Lung (tissue), 12 donors: ENCODE results near the gene DNLZ. TPM values are rescaled to one million over a fixed set of nuclear protein-coding genes. Genes with fewer than 3 reads are reported as not detected.
A peak's percentile ranks its signal among the peaks of the same experiment; 100 is the strongest.

Experiments
- ATAC-seq: fragments of 200-7000 bp; cut with Tn5 transposase; one replicate; pipeline ENCODE4 v1.9.1; 2020; ENCODE audit warnings: moderate number of reproducible peaks; ENCODE audit not compliant: insufficient read depth, low FRiP score
- DNase-seq, 3 donors: peaks; one replicate each; pipeline ENCODE4 v3.0.0-alpha.2; 2013 to 2017
- H3K27ac ChIP-seq, 2 donors: one replicate each; pipeline ENCODE4 v1.5.1; 2013; ENCODE audit warnings: mild to moderate bottlenecking in 2 of 2, moderate library complexity in 2 of 2, control low read depth in 1 of 2, inconsistent platforms in 1 of 2, low read depth in 1 of 2, low read length in 1 of 2
- H3K27me3 ChIP-seq, 3 donors: one replicate each; pipeline ENCODE4 v1.5.1; 2013; ENCODE audit warnings: low read length in 2 of 3; ENCODE audit not compliant: control insufficient read depth in 3 of 3, insufficient read depth in 3 of 3
- H3K36me3 ChIP-seq, 4 donors: one replicate each; pipeline ENCODE4 v1.5.1; 2013; ENCODE audit warnings: low read length in 4 of 4, mild to moderate bottlenecking in 1 of 4, moderate library complexity in 1 of 4; ENCODE audit not compliant: control insufficient read depth in 4 of 4, insufficient read depth in 4 of 4
- H3K4me1 ChIP-seq, 5 donors: one replicate each; pipeline ENCODE4 v1.5.1; 2013; ENCODE audit warnings: low read length in 5 of 5, mild to moderate bottlenecking in 2 of 5, moderate library complexity in 1 of 5; ENCODE audit not compliant: control insufficient read depth in 5 of 5, insufficient read depth in 5 of 5
- H3K4me3 ChIP-seq: one replicate; pipeline ENCODE4 v1.5.1; 2013; ENCODE audit warnings: mild to moderate bottlenecking, control low read depth, moderate library complexity
- H3K9ac ChIP-seq, 2 donors: one replicate each; pipeline ENCODE4 v1.5.1; 2013; ENCODE audit warnings: low read length in 2 of 2, control low read depth in 1 of 2; ENCODE audit not compliant: insufficient read depth in 1 of 2
- H3K9me3 ChIP-seq, 4 donors: one replicate each; pipeline ENCODE4 v1.5.1; 2013; ENCODE audit warnings: low read length in 3 of 4, mild to moderate bottlenecking in 1 of 4, moderate library complexity in 1 of 4; ENCODE audit not compliant: control insufficient read depth in 4 of 4, insufficient read depth in 3 of 4
- CTCF ChIP-seq: IDR thresholded peaks from 2 replicates; pipeline ENCODE4 v1.5.1; 2012; ENCODE audit warnings: mild to moderate bottlenecking; ENCODE audit errors: control extremely low read depth, extremely low read depth
- WGBS, 2 donors: extraction: QIAGEN DNeasy Blood & Tissue Kit; methylation state at CpG; one replicate each; pipeline ENCODE4 v1.1.7; 2013; 5-methylcytosine and 5-hydroxymethylcytosine counted together
- polyA plus RNA-seq, 2 donors: library from polyadenylated mRNA; stranded (reverse); fragments of 200-250 nt; gene quantifications; one replicate each; pipeline ENCODE4 v1.2.1, GENCODE V29; 2013
- total RNA-seq, 2 donors: library from RNA; depleted of rRNA in 1 of 2; stranded (reverse); fragments of >200 nt in 1 of 2; gene quantifications; one replicate each; pipeline ENCODE4 v1.2.1, GENCODE V29; 2014 to 2021
- donor health status: control.
- donor health status: control.
- donor health status: Bipolar disorder and iron deficiency.
- donor health status: healthy.
- donor health status: DM: yes; HTN: yes; CAD: no.

DNLZ gene
- total and polyA plus RNA-seq, 4 donors, result 7.7 to 34.3 (median 16.8) TPM

- no peaks in the 10 kb centered on the region for H3K9me3 ChIP-seq
- no peaks in the 10 kb centered on the region for H3K36me3 ChIP-seq
- TF ChIP-seq CTCF, result no peak
- no peak overlapping the region for H3K4me3 ChIP-seq
- no peaks in the 10 kb centered on the region for H3K27me3 ChIP-seq
- peak overlapping the region in 1 of 2 donors; percentile 69 for H3K27ac ChIP-seq
- H3K9ac ChIP-seq, result no peak overlapping the region
- H3K4me1 ChIP-seq, result peaks cover 0 to 19% (median 6%) of the 10 kb centered on the region in 5 donors
- ATAC-seq (peak; percentile 50), DNase-seq (peak; percentile 70 to 76 (median 76))
- WGBS, 2 donors, result 7 to 18% methylated on average over 17 to 21 of the region's 21 CpGs
Measured at GRCh38 chr9:136372561-136373299, 9.2 kb upstream of the DNLZ start.

- H3K36me3 ChIP-seq, result no peaks in the 10 kb centered on the region
- H3K4me3 ChIP-seq, result no peak overlapping the region
- no peaks in the 10 kb centered on the region for H3K9me3 ChIP-seq
- no peaks in the 10 kb centered on the region for H3K27me3 ChIP-seq
- no peak for ATAC-seq
- no peak for TF ChIP-seq CTCF
- H3K9ac ChIP-seq, result no peak overlapping the region
- 85 to 88% methylated on average over 19 to 21 of the region's 21 CpGs for whole genome bisulfite sequencing, 2 donors
- no peak for DNase-seq
- H3K27ac ChIP-seq, result peak overlapping the region in 1 of 2 donors; percentile 69
- H3K4me1 ChIP-seq, result peaks cover 0 to 19% (median 6%) of the 10 kb centered on the region in 5 donors
Measured at GRCh38 chr9:136372006-136372405, 8.5 kb upstream of the DNLZ start.

- Histone ChIP-seq H3K27ac (no peak overlapping the region), H3K4me1 (peaks cover 0 to 19% (median 6%) of the 10 kb centered on the region in 5 donors), H3K36me3 (no peaks in the 10 kb centered on the region), H3K9ac (no peak overlapping the region), H3K4me3 (no peak overlapping the region), H3K27me3 (no peaks in the 10 kb centered on the region), H3K9me3 (no peaks in the 10 kb centered on the region)
- DNase-seq, result no peak
- ATAC-seq, result no peak
- TF ChIP-seq CTCF, result no peak
- WGBS, 2 donors, result 91 to 92% methylated on average over 10 to 13 of the region's 13 CpGs
Measured at GRCh38 chr9:136371533-136371880, 8.0 kb upstream of the DNLZ start.
